HG03378 (cell line): ENCODE measurements around the gene LRRC40.
"Not testable (repeated sequence)": the region's sequence is repeated elsewhere in the genome, so short reads cannot be mapped to it uniquely, and the experiment has no call there.

Experiments
- ATAC-seq: cut with Tn5 transposase; IDR thresholded peaks from one replicate; pipeline ENCODE4 v1.9.1; 2021; ENCODE audit warnings: mild to moderate bottlenecking, moderate library complexity; ENCODE audit not compliant: unreplicated experiment

The LRRC40 gene

DNA sequence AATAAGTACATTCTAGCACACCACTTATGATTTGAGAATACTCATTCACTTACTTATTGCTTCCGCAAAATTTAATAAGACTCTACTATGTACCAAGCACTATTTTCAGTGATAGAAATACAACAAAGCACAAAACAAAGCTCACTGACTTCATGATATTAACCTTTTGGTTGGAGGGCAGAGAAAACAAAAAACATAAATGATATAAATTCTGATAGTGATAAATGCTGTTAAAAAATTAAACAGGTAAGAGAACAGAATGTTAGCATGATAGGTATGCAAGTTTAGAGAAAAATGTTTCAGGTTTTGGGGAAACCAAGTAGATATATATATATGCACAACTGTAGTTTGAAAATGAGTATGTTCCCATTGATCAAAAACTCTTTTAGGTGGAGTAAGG is 1.2 kb downstream of the LRRC40 start:
- ATAC-seq, result no peak

GRCh38 chr1:70202173-70202758 is 3.1 kb downstream of the LRRC40 start:
- ATAC-seq, result peak; percentile 28

GRCh38 chr1:70200065-70200464 is 5.3 kb downstream of the LRRC40 start:
- no peak for ATAC-seq

DNA sequence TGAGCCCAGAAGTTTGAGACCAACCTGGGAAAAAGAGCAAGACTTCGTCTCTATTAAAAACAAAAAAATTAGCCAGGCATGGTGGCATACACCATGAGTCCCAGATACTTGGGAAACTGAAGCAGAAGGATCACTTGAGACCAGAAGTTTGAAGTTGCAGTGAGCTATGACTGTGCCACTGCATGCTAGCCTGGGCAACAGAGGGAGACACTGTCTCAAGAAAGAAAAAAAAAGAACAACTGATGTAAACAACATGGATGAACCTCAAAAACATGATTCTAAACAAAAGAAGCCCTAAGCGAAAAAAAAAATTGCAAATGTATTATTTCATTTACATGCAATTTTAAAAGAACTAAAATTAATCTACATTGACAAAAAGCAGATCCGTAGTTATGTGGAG is 9.0 kb downstream of the LRRC40 start:
- no peak for ATAC-seq

- peak; percentile 81 for ATAC-seq
Measured at GRCh38 chr1:70195342-70195741, 10.0 kb downstream of the LRRC40 start.

DNA sequence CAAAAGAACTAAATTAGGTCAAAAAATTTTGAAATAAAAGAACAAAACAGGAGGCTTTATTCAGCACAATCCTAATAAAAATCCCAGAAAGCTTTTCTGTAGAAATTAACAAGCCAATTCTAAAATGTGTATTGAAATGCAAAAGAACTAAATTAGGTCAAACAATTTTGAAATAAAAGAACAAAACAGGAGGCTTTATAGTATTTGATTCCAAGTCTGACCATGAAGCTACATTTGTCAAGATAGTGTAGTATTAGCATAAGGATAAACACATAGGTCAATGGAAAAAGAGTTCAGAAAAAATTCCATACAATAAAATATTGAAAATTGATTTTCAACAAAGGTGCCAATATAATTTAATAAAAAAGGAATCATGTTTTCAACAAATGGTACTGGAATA is 10.8 kb downstream of the LRRC40 start:
- ATAC-seq, result no peak

GRCh38 chr1:70192446-70192845 is 12.9 kb downstream of the LRRC40 start:
- not testable (repeated sequence) for ATAC-seq

DNA sequence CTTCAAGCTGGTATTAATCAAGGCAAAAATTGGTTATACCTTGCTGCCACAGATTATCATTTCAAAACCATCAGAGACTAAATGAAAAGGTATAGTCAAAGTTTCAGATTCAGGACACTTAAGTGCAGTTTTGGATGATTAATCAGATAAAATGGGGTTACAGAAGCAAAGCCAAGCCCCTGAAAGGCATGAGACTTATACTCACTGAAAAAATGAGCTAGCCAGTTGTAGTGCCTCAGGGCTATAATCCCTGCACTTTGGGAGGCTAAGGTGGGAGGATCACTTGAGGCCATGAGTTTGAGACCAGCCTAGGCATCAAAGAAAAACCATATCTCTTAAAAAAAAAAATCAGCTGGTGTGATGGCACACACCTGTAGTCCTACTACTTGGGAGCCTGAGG is 15.2 kb downstream of the LRRC40 start:
- no peak for ATAC-seq

DNA sequence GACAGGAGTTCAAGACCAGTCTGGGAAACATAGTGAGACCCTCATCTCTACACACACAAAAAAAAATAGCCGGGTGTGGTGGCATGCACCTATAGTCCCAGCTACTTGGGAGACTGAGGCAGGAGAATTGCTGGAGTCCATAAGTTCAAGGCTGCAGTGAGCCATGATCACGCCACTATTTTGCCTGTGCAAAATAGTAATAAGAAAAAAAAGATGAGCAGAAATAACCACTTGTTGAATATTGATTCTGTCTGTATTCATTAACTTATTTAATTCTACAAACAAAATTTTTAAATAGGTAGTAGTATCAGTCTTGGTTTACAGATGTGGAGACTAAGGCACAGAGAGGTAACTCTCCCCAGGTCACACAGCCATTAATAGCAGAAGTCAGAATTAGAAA is 16.9 kb downstream of the LRRC40 start:
- ATAC-seq, result no peak

GRCh38 chr1:70185181-70185580 is 20.2 kb downstream of the LRRC40 start:
- ATAC-seq, result not testable (repeated sequence)

DNA sequence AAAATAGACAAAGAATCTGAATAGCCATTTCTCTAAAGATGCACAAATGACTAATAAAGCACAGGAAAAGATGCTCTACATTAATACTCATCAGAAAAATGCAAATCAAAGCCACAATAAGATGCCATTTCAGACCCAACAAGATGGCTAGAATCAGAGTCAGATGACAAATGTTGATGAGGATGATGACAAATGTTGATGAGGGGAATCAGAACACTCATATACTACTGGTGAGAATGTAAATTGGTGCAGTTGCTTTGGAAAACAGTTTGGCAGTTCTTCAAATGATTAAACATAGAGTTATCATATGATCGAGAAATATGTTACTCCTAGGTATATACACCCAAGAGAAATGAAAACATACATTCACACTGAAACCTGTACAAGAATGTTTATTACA is 33.9 kb downstream of the LRRC40 start:
- ATAC-seq, result no peak

DNA sequence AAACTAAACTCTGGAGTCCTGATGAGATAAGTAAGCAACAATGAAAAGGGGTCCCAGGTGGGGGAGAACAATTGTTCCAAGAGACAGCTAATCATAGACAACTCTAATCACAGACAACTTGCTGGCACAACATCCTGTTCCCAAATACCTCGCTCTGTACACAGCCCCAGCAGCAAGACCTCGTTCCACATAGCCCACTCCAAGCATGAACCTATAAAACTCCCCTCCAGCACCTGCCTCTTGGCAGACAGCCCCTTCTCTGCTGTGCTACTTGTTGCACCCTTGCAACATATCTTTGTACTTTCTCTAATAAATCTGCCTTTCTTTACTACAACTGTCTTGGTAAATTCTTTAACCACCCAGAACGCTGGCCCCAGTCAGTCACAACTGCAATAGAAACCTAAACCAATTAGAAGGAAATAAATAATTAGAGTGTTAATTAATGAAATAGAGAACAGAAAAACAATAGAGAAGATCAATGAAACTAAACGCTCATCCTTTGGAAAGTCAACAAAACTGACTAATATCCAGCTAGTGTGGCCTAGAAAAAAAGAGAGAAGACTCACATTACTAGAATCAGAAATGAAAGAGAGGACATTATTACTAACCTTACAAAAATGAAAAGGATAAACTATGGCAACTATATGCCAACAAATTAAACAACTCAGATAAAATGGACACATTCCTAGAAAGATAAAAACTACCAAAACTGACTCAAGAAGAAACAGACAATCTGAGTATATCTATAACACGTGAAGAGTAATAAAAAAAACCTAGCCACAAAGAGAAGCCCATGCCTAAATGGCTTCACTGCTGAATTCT is 36.1 kb downstream of the LRRC40 start:
- ATAC-seq, result no peak

DNA sequence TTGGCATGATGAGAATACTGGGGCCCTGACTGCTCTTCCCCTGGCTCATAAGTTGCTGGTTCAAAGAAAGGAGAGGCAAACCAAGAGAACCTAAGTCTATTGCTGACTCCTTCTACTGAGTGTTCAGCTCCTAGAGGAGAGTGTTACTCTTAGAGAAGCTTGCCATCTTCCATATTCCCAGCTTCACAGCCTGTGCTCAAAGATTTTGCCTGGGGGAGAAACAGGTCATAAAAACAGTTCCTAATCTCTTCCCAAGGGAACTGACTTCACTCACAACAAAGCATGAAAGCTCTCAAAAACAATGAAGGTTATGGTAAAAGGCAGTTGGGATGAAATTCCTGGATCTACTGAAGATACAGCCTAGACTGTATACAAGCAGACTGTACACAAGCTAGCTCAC is 37.1 kb downstream of the LRRC40 start:
- no peak for ATAC-seq

DNA sequence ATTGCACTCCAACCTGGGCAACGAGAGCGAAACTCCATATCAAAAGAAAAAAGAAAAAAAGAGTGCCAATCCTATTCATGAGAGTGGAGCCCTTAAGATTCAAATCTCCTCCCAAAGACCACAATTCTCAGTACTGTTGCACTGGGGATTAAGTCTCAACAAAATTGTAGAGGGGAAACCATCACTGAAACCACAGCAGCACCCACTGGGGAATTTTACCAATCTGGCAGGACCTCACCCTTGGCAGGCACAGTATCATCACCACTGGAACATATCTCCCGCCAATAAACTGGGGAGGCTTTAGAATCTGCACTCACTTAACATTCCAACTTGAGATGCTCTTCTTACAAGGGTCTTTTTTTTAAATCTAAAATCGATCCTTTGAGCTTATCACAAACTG is 41.0 kb downstream of the LRRC40 start:
- ATAC-seq, result no peak

- no peak for ATAC-seq
Measured at GRCh38 chr1:70156529-70157120, 48.8 kb downstream of the LRRC40 start.

- no peak for ATAC-seq
Measured at GRCh38 chr1:70153739-70154138, 51.6 kb downstream of the LRRC40 start.

DNA sequence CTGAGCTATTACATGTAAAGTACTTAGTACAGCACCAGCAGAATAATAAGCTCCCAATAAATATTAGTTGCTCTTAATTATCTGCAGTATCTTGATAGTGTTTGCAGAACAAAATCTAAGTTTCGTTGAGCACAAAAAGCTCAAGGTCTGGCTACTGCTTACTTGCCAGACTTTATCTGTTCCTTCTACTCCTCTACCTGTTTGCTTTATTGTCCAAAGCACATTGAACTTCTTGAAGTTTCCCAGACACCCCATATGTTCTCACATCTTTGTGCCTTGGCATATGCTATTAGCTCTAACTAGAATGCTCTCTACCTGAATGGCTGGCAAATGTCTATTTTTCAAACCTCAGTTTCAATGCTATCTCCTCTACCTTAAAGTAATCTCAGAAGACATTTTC is 54.9 kb downstream of the LRRC40 start:
- no peak for ATAC-seq

GRCh38 chr1:70146488-70146887 is 58.9 kb downstream of the LRRC40 start:
- ATAC-seq, result no peak

GRCh38 chr1:70143048-70143659 is 62.2 kb downstream of the LRRC40 start:
- ATAC-seq, result no peak

DNA sequence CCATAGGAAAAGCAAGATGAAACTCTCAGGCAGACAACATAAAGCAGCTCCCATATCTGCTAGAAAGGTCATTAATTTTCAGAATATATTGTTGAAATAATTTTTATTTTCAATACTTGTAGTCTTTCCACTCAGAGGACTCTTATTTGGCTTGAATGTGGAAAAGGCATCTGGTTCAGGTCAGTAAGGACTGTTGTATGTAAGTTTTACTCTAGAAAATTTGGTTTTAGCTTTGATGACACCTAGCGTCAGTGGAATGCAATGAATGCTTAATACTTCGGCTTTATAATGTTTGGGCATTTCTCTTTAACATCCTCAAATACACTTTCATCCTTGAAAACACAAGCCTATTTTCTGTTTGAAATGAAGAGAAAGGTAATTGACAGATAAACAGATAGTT is 63.3 kb downstream of the LRRC40 start:
- no peak for ATAC-seq

DNA sequence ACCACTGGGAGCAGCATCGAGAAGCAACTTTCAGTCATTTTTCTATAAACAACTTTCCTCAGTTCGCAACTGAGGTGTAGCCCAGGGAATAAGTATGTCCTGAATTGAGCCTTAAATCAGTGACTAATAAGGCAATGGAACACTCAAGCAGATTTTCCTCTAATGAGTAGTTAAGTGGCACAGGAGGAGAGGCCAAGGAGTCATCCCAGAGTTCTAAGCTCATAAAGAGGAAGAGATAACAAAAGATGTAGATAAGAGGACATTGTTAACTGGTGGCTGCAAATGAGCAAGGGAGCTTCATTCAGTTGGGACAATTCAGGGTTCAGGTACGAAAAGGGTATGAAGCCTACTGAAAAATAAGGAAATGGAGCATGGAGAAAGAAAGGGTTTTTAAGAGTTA is 64.5 kb downstream of the LRRC40 start:
- ATAC-seq, result no peak

DNA sequence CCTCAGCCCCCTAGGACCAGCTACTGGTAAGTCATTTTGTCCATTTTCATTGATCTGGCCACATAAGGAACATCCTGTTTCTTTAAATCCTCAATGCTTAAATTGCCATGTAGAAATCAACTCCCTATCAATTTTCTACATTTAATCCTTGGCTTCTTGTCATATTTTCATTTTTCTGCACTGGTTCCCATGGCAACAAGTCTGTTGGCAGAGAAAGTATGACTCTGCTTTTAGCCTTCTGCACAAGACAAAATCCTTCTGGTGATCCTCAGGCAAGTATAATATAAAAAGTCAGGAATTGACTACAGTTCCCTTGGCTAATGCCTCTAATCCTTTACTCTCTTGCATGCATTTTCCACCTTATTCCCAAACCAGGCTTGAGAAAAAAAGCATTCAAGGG is 65.0 kb downstream of the LRRC40 start:
- ATAC-seq, result no peak
